GM06990 (cell line): ENCODE data around the gene RPTOR.

Experiments
- DNase-seq: peaks from one replicate; pipeline ENCODE4 v3.0.0-alpha.2; 2011; ENCODE audit not compliant: insufficient read length; ENCODE audit errors: extremely low read depth
- H3K27me3 ChIP-seq: replicated peaks from 2 replicates; pipeline ENCODE4 v1.6.0; 2011; ENCODE audit warnings: low read length; ENCODE audit not compliant: control insufficient read depth, insufficient read depth
- H3K36me3 ChIP-seq: 2 replicates; pipeline ENCODE4 v1.5.1; 2011; ENCODE audit warnings: low read length; ENCODE audit not compliant: control insufficient read depth, insufficient read depth
- H3K4me3 ChIP-seq: replicated peaks from 2 replicates; pipeline ENCODE4 v1.5.1; 2011; ENCODE audit warnings: low read depth, mild to moderate bottlenecking, control low read depth, low read length
- CTCF ChIP-seq: IDR thresholded peaks from 2 replicates; pipeline ENCODE4 v1.5.1; 2011; ENCODE audit warnings: low read length, control low read depth, mild to moderate bottlenecking, inconsistent platforms; ENCODE audit not compliant: insufficient read depth, poor library complexity, severe bottlenecking

RPTOR gene

GRCh38 chr17:80660527-80661198 is 116.0 kb downstream of the RPTOR start:
- no peak overlapping the region for H3K4me3 ChIP-seq
- no peak for TF ChIP-seq CTCF
- no peaks in the 10 kb centered on the region; the same call in 1 of the 2 replicates for H3K36me3 ChIP-seq
- no peaks in the 10 kb centered on the region for H3K27me3 ChIP-seq
- no peak for DNase-seq

- H3K36me3 ChIP-seq, result no peaks in the 10 kb centered on the region; the same call in 1 of the 2 replicates
- H3K4me3 ChIP-seq, result no peak overlapping the region
- no peak for TF ChIP-seq CTCF
- no peaks in the 10 kb centered on the region for H3K27me3 ChIP-seq
- DNase-seq, result no peak
These were observed 117.9 kb downstream of the RPTOR start for GRCh38 chr17:80662557-80662956.

- no peak for DNase-seq
These were observed 119.2 kb downstream of the RPTOR start for GRCh38 chr17:80663781-80664206.

GRCh38 chr17:80664217-80664790 is 119.7 kb downstream of the RPTOR start:
- no peak for TF ChIP-seq CTCF
- no peaks in the 10 kb centered on the region for H3K27me3 ChIP-seq
- no peaks in the 10 kb centered on the region for H3K36me3 ChIP-seq
- no peak overlapping the region for H3K4me3 ChIP-seq
- DNase-seq, result no peak

More at GRCh38 chr17:80663781-80664206, 119.2 kb downstream of the RPTOR start:
- Histone ChIP-seq H3K4me3 (no peak overlapping the region), H3K27me3 (no peaks in the 10 kb centered on the region), H3K36me3 (no peaks in the 10 kb centered on the region; the same call in 1 of the 2 replicates)
- TF ChIP-seq CTCF, result no peak

- no peaks in the 10 kb centered on the region; the same call in 1 of the 2 replicates for H3K36me3 ChIP-seq
- DNase-seq, result no peak
- no peak for TF ChIP-seq CTCF
- H3K27me3 ChIP-seq, result no peaks in the 10 kb centered on the region
- no peak overlapping the region for H3K4me3 ChIP-seq
These were observed 121.2 kb downstream of the RPTOR start for GRCh38 chr17:80665792-80666191.
